Measurements from ENCODE around the gene ACTA2.

ACTA2 gene

GRCh38 chr10:88952647-88953111 is at the start of gene ACTA2:
Gene ACTA2, minus strand, starts transcription at chr10:88952773. Its CDS starts 3,843 bp downstream, at chr10:88948930.
- peak; percentile 56 for DNase-seq (ENCODE audit: low spot score)

DNA sequence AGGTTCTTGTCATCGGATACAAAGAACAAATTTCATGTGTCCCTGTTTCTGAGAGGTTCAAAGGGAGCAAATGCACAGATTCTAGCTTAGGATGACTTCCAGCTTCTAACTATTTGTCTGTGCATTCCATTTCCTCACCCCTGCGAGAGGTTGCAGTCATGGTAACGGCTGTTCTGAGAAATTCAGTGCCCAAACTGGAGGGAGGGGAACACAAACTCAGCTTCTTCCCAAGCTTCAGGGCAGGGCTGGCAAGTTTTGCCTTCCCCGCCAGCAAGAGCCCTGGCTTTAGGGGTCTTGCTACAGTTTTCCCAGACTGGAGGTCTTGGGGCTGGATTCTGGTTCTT is 49.1 kb upstream of the ACTA2 start:
- peak; percentile 8 for DNase-seq (ENCODE audit: low spot score)

DNA sequence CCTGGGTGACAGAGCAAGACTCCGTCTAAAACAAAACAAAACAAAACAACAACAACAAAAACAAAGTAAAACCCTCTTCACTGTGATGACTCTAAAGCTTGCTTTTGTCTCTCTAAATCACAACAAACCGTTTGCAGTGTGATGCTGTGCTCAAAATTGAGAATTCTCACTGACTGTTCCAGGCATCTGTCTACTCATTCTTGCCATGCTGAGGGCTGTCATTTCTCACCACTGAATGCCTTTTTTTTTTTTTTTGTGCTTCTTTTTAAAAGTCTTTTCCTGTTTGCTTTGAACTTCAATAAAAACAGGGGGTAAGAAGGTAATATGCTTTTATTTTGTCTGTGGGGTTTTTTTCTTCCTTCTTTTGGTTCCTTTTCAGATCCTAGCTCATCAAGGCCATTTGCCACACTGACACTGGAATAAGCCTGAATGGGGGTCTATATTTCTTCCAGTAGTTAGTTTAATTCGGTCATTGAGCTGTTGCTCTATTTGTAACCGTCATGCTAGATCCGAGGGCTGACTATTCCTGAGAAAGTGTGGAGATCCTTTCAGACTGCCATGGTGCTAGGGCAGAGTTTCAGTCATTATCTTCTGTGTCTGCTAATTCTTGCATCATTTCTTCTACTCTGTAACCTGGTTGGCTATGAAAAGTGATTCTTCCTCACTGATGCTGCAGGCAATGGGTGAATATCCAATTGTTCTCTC is 48.6 kb upstream of the ACTA2 start:
- DNase-seq (ENCODE audit: low spot score), result peak; percentile 6

- peak; percentile 27 for DNase-seq (ENCODE audit: low spot score)
Observed at GRCh38 chr10:88999625-89000024, 47.1 kb upstream of the ACTA2 start.

DNA sequence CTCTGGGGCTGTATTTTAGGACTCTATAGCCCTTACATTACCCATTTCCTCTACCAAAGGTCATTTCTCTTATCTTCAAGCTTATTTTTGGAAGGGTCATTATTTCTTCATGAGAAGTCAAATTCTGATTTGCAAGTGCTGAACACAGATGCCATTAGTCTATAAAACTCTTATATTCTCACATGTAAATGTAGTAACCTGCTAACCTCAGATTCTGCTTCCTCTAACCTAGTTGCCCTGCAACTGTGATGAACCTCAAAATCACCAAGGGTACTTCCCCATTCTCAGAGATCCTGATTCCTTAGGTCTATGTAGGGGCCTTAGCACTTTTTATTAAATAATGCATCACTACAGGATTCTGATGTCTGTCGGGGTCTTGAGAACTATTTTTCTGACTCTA is 44.4 kb upstream of the ACTA2 start:
- no peak for DNase-seq (ENCODE audit: low spot score)

DNA sequence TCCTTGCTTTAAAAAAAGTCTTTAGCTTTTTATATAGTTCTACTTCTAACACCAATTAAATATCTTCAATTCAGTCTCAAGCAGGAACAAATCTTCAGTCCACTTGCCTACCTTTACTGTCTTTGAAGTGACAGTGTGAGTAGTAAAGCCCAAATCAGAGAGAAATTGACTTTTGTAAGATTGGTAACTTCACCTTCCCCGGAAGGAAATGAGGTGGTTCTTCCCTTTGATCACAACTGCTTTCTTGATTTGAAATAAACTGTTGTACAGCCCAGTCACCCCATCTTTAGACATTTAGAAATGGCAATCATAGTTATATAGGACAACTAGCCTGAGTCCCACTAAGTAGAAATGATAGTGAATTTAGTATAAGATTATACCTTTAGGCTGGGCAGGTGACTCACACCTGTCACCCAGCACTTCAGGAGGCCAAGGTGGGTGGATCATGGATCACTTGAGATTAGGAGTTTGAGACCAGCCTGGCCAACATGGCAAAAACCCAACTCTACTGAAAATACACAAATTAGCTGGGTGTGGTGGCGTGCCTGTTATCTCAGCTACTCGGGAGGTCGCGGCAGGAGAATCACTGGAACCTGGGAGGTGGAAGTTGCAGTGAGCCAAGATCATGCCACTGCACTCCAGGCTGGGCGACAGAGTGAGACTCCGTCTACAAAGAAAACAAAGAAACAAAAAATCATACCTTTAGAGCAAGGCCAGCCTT is 42.7 kb upstream of the ACTA2 start:
- DNase-seq (ENCODE audit: low spot score), result no peak

DNA sequence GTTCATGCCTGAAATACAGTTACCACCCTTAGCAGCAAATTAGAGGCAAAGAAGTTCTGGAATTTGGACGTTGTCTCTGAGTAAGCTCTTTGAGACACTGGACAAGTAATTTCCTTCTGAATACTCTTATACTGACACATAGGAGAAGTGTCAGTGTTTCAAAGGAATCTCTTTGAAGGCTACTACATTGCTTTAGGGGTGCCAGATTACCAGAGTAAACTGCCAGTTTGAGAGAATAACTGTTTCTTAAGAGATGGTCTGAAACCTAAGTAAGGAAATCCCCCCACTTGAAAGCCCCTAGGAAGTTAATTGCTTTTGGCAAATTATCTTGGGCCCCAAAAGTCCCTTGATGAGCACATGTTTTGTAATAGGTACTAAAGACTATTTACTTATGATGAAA is 41.4 kb upstream of the ACTA2 start:
- DNase-seq (ENCODE audit: low spot score), result peak; percentile 35

DNA sequence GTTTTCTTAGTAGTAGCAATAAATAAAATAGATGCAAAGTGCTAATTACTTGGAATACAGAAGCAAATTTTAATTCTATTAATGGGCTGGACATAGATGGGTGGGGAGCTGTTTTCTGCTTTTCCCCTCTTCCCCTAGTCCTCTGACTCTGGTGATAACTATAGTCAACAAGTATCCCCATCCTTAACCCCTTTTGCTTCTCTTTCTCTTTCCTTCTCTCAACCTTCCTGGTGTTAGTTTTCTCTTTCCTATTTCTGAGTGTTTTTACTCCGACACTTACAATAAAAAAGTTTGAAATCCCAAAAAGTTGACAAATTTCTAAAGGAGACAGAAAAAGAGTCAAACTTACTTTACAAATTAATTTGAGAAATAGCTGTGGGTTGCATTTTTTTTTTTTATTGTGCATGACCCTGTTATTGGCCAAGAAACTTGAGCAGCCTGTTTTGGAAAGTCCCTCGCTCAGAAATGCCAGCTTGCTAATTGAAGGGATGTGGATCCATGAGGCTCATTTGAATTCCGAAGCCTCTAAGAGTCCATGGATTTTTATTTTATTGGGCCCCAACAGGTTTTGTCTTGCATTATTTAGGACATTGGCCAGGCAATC is 40.5 kb upstream of the ACTA2 start:
- DNase-seq (ENCODE audit: low spot score), result no peak

- DNase-seq (ENCODE audit: low spot score), result no peak
Observed at GRCh38 chr10:88991899-88992320, 39.3 kb upstream of the ACTA2 start.

GRCh38 chr10:88991161-88991898 is 38.8 kb upstream of the ACTA2 start:
- DNase-seq (ENCODE audit: low spot score), result peak; percentile 63

GRCh38 chr10:88990384-88991160 is 38.0 kb upstream of the ACTA2 start, which contains the start of gene FAS:
Gene FAS, plus strand, starts transcription at chr10:88990798. Its CDS starts 79 bp downstream, at chr10:88990877.
- DNase-seq (ENCODE audit: low spot score), result peak; percentile 69

DNA sequence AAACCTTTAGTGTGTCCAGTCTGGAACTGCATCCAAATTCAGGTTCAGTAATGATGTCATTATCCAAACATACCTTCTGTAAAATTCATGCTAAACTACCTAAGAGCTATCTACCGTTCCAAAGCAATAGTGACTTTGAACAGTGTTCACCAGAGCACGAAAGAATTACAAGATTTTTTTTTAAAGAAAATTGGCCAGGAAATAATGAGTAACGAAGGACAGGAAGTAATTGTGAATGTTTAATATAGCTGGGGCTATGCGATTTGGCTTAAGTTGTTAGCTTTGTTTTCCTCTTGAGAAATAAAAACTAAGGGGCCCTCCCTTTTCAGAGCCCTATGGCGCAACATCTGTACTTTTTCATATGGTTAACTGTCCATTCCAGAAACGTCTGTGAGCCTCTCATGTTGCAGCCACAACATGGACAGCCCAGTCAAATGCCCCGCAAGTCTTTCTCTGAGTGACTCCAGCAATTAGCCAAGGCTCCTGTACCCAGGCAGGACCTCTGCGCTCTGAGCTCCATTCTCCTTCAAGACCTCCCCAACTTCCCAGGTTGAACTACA is 37.3 kb upstream of the ACTA2 start:
- DNase-seq (ENCODE audit: low spot score), result peak; percentile 76

DNA sequence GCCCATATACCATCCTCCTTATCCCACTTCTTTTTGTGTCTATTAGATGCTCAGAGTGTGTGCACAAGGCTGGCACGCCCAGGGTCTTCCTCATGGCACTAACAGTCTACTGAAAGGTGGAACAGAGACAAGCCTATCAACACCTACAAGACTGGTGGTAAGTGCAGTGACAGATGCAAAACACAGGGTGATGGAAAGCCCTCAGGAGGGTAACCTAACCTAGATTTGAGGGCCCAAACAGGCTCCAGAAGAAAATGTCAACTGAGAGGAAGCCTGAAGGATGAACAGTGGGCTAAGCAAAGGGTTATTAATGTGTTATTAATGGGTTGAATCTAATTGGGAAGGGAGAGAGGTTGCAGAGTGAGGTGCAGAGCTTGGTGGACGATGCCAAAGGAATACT is 36.9 kb upstream of the ACTA2 start:
- no peak for DNase-seq (ENCODE audit: low spot score)

DNA sequence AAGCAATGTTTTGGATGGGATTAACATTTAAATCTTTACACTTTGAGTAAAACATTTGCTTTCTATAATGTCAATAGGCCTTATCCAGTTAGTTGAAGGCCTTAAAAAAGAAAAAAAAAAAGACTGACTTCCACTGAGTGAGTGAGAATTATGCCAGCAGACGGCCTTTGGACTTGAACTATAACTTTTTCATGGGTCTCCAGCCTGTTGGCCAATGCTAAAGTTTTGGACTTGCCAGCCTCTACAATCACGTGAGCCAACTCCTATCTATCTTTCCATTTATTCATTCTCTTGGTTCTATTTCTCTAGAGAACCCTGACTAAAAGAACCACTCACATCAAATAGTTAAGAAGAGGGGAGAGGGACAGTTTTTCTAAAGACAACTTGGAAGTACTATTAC is 35.3 kb upstream of the ACTA2 start:
- no peak for DNase-seq (ENCODE audit: low spot score)

DNA sequence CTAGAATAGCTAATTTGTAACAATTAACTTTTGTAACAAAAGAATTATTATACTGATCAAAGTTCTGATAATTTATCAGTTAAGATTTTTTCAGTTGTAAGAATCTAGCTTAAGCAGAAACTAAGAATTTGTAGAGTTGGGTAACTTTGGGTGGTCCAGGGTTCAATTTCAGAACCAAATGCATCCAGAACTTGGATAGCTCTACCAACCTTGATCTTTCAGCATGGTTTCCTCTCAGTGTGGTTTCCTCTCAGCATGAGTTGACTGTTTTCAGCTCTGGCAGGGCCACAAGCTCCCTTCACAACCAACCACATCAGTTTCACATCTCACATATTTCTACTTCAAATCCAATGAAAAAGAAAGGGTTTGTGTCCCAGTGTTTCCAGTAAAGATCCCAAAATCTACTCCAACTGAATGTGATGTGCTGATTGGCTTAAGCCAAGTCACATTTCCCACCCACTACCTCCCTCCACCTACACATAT is 34.7 kb upstream of the ACTA2 start:
- no peak for DNase-seq (ENCODE audit: low spot score)

DNA sequence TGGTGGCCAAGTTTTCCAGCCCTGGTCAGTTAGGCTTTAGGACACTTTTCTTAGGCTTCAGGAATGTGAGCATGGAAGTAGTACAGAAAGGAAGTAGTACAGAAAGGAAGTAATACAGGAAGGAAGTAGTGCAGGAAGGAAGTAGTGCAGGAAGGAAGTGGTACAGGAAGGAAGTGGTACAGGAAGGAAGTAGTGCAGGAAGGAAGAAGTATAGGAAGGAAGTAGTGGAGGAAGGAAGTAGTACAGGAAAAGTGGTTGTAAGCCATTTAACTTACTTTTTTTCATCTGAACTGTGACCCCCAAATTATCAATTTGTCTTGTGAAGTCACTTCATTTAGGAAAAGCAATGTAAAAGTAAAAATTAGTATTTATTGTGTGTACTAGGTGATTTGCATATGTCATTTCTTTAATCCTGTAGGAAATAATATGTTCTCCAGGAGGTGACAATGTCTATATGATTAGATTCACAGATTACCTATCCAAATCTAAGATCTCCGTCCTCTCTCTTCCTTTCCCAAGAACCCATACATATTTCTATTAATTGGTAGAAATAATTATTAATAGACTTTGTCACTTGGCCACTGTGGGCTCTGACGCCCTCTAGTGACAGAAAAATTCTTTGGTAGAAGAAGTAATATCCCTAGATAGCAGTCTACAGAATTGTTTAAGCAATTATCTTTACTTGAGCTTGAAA is 34.1 kb upstream of the ACTA2 start:
- DNase-seq (ENCODE audit: low spot score), result peak; percentile 11

DNA sequence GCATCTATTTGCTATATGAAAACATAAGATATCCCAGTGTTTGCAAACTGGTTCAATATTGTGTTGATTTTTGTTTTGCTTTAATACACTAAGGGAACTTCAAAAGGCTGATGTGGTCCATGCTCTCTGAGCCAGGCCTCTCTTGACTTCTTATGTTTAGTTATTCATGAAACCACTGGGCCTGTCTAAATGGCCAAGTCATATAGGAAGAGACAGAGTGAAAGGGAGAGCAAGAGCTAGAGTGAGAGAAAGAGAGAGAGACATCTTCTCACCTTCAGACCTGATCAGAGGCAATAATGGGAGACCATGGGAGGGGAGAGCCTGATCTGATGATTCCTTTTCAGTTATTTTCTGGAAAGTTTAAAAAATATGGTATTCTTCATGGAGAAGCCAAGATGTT is 32.0 kb upstream of the ACTA2 start:
- no peak for DNase-seq (ENCODE audit: low spot score)

GRCh38 chr10:88983939-88984338 is 31.4 kb upstream of the ACTA2 start:
- no peak for DNase-seq (ENCODE audit: low spot score)

DNA sequence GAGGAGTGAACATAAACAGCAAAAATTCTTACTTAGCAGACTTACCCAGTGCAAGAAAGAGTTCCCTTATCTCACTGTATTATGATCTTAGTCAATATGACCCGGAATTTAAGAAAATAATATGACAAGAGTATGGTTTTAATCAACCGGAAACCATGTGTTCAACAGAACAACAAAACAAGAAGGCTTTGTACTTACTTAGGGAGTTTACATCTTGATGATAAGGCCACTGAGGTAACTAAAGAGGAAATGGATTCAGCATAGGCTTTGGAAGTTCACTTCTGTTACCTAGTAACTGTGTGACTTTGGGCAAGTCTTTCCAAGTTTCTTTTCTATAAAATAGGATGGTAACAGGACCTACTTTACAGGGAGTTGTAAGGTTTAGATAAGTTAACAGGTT is 30.6 kb upstream of the ACTA2 start:
- no peak for DNase-seq (ENCODE audit: low spot score)

DNA sequence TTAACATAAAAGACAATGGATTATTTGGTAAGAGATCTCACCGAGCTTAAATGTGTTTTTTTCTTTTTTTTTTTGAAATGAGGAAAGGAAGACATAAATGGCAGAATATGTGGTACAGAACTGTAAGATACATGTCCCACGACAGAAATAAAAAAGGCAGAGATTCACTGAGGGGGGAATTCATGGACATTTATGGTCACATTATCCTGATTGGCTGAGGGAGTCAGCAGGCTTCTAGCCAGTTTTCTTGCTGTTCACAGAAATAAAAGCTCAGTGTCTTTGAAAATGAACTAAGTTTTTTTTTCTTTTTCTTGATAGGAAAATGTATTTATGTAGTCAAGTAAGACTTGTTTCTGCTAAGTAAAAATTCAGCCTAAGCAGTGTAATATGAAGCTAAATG is 29.8 kb upstream of the ACTA2 start:
- no peak for DNase-seq (ENCODE audit: low spot score)

DNA sequence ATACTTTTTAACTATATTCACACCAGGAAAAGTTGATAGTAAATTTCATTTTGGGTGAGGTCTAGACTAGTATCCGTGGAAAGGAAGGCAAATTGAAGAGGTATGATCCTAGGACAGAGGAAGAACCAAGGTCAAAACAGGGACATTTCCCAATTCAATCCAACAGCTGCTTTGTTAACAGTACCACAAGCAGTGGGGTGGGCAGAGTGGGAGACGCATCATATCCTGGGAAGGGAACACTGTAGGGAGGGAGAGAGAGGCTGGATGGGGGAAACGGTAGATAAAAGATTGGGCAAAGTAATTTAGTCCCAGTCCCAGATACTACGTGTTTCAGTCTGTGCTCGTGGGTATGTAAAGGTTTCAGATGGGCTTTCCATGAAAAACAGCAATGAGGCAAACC is 28.9 kb upstream of the ACTA2 start:
- no peak for DNase-seq (ENCODE audit: low spot score)
